Epithelial cell of proximal tubule (primary cell): ENCODE measurements around the gene PTPRK. TPM values are rescaled to one million over a fixed set of nuclear protein-coding genes. Genes with fewer than 3 reads are reported as not detected.
"Not testable (repeated sequence)": the region's sequence is repeated elsewhere in the genome, so short reads cannot be mapped to it uniquely, and the experiment has no call there.

Source experiments
- DNase-seq: peaks from one replicate; pipeline ENCODE4 v3.0.0-alpha.2; 2011; ENCODE audit warnings: low read depth
- H3K4me3 ChIP-seq: 2 replicates; pipeline ENCODE4 v1.5.1; 2011; ENCODE audit warnings: low read depth, mild to moderate bottlenecking, low read length
- CTCF ChIP-seq: conservative IDR thresholded peaks from 2 replicates; pipeline ENCODE4 v1.5.1; 2012; ENCODE audit warnings: low read depth, mild to moderate bottlenecking, low read length
- total RNA-seq: library from RNA; depleted of rRNA; stranded (reverse); fragments of >200 nt; gene quantifications from 2 replicates; pipeline ENCODE4 v1.2.3, GENCODE V29; 2015

Gene PTPRK
- total RNA-seq, 1 donor from 2014 or later: 42.5 TPM

GRCh38 chr6:127933852-127934840 lies 586.3 kb downstream of the PTPRK start:
- no peak for TF ChIP-seq CTCF
- no peak overlapping the region for H3K4me3 ChIP-seq

GRCh38 chr6:127933137-127933536 lies 587.3 kb downstream of the PTPRK start:
- no peak for TF ChIP-seq CTCF
- no peak for DNase-seq
- no peak overlapping the region for H3K4me3 ChIP-seq

More at GRCh38 chr6:127933852-127934840, 586.3 kb downstream of the PTPRK start:
- no peak for DNase-seq

- no peak for DNase-seq
- TF ChIP-seq CTCF: no peak
- no peak overlapping the region for H3K4me3 ChIP-seq
These were observed 587.7 kb downstream of the PTPRK start for GRCh38 chr6:127932708-127933107.

GRCh38 chr6:127926441-127926840 lies 594.0 kb downstream of the PTPRK start:
- not testable (repeated sequence) for DNase-seq, H3K4me3 ChIP-seq

- DNase-seq: no peak
- no peak overlapping the region for H3K4me3 ChIP-seq
- TF ChIP-seq CTCF: no peak
These were observed 596.0 kb downstream of the PTPRK start for GRCh38 chr6:127924440-127924839.

- DNase-seq: no peak
- no peak for TF ChIP-seq CTCF
- no peak overlapping the region for H3K4me3 ChIP-seq
These were observed 596.4 kb downstream of the PTPRK start for GRCh38 chr6:127924031-127924430.

- H3K4me3 ChIP-seq: no peak overlapping the region
- no peak for TF ChIP-seq CTCF
- no peak for DNase-seq
These were observed 597.3 kb downstream of the PTPRK start for GRCh38 chr6:127923135-127923534.
